Measurements from ENCODE around the gene CNTN2. TPM values are rescaled to one million over a fixed set of nuclear protein-coding genes. Genes with fewer than 3 reads are reported as not detected.

CNTN2 gene
- total and polyA plus RNA-seq, 8 donors: 0.20 to 0.63 (median 0.37) TPM; not detected in 2

DNA sequence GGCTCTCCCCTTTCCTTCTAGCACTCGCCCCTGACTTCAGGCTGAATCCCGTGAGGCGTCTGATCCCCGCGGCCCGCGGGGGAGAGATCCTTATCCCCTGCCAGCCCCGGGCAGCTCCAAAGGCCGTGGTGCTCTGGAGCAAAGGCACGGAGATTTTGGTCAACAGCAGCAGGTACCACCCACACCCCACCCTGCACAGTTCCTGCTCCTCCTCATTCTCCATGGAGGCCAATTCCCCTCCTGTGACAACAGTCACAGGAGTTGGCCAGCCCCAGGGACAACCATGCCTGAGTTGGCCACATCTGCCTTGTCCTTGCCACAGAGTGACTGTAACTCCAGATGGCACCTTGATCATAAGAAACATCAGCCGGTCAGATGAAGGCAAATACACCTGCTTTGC, 21.3 kb downstream of the CNTN2 start:
- no peaks in the 10 kb centered on the region for H3K9me3 ChIP-seq
- no peaks in the 10 kb centered on the region for H3K36me3 ChIP-seq
- no peaks in the 10 kb centered on the region for H3K4me1 ChIP-seq
- no peaks in the 10 kb centered on the region for H3K27me3 ChIP-seq
- H3K4me3 ChIP-seq: no peak overlapping the region
- no peak overlapping the region for H3K27ac ChIP-seq
- TF ChIP-seq, protein P1, sequence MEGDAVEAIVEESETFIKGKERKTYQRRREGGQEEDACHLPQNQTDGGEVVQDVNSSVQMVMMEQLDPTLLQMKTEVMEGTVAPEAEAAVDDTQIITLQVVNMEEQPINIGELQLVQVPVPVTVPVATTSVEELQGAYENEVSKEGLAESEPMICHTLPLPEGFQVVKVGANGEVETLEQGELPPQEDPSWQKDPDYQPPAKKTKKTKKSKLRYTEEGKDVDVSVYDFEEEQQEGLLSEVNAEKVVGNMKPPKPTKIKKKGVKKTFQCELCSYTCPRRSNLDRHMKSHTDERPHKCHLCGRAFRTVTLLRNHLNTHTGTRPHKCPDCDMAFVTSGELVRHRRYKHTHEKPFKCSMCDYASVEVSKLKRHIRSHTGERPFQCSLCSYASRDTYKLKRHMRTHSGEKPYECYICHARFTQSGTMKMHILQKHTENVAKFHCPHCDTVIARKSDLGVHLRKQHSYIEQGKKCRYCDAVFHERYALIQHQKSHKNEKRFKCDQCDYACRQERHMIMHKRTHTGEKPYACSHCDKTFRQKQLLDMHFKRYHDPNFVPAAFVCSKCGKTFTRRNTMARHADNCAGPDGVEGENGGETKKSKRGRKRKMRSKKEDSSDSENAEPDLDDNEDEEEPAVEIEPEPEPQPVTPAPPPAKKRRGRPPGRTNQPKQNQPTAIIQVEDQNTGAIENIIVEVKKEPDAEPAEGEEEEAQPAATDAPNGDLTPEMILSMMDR (IDR thresholded peaks at IDR 0.05): no peak
- intact Hi-C loops (cut with DNase I): no loop called here
- DNase-seq (peak in 1 of 4 donors; percentile 54), ATAC-seq (no peak)

DNA sequence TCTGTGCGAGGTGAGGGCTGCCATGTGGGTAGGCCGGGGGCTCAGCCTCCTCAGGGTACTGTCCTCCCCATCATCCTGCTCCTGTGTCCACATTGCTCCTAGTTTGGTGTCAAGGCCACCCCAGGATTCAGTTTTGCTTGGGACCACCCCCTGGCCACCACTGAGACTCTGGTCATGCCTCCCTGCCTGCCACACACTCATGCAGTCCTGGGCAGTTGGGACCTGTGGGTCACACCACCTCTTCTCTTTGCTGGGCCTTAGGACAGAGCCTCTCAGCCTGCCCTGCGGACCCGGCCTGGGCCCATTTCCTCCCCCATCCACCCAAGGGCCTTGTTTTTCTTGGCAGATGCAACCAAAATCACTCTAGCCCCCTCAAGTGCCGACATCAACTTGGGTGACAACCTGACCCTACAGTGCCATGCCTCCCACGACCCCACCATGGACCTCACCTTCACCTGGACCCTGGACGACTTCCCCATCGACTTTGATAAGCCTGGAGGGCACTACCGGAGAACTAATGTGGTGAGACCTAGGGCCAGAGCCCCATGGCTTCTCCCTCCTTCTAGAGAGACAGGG, 21.8 kb downstream of the CNTN2 start:
- Histone ChIP-seq H3K27ac (no peak overlapping the region), H3K27me3 (no peaks in the 10 kb centered on the region), H3K36me3 (no peaks in the 10 kb centered on the region), H3K4me3 (no peak overlapping the region), H3K9me3 (no peaks in the 10 kb centered on the region), H3K4me1 (no peaks in the 10 kb centered on the region)
- no peak for ATAC-seq
- no peak for DNase-seq
- intact Hi-C loops (cut with DNase I): no loop called here
- TF ChIP-seq, protein P1 (IDR thresholded peaks at IDR 0.05): no peak

DNA sequence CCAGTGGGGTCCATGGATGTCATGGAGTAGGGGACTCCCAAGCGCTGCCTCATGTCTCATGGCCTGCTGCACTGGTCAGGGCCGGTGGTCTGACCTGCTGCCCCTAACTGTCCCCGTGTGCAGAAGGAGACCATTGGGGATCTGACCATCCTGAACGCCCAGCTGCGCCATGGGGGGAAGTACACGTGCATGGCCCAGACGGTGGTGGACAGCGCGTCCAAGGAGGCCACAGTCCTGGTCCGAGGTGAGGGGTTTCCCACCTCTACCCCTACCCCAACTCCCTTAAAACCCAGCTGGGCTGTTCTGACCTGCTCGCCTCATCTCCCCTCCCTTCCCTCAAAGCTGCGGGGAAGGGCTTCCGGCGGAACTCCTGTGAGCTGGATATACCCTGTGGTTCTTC, 22.7 kb downstream of the CNTN2 start:
- TF ChIP-seq, protein P1 (IDR thresholded peaks at IDR 0.05): no peak
- H3K36me3 ChIP-seq: no peaks in the 10 kb centered on the region
- intact Hi-C loops (cut with DNase I): no loop called here
- H3K9me3 ChIP-seq: no peaks in the 10 kb centered on the region
- no peak overlapping the region for H3K4me3 ChIP-seq
- H3K27ac ChIP-seq: no peak overlapping the region
- DNase-seq (peak in 1 of 4 donors; percentile 62), ATAC-seq (no peak)
- H3K4me1 ChIP-seq: no peaks in the 10 kb centered on the region
- no peaks in the 10 kb centered on the region for H3K27me3 ChIP-seq

DNA sequence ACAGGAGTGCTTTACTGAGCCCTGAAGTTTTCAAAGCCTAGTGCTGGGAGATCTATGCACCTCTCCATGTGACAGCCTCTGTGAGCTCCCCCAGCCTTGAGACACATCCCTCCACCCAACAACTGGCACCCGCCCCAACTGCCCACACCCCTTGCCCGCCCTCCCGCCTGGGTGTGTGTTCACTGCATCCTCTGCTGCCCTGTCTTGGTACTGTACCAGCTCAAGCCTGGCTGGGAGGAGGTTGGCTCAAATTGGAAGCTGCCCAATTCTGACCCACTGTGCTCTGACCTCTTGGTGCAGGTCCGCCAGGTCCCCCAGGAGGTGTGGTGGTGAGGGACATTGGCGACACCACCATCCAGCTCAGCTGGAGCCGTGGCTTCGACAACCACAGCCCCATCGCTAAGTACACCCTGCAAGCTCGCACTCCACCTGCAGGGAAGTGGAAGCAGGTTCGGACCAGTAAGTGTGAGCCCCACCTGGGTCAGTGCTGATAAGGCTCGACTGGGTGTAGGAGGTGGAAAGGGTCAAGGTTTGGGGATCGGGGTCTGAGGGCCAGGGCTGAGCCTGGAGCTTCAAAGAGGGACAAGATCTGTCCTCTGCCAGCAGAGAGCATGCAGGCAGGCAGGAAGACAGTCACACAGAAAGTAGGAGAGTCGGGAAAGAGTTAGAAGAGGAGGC, 23.3 kb downstream of the CNTN2 start:
- Histone ChIP-seq H3K9me3 (no peaks in the 10 kb centered on the region), H3K4me1 (no peaks in the 10 kb centered on the region), H3K36me3 (no peaks in the 10 kb centered on the region), H3K4me3 (no peak overlapping the region), H3K27ac (no peak overlapping the region), H3K27me3 (no peaks in the 10 kb centered on the region)
- peak in 1 of 4 donors; percentile 48 for DNase-seq
- TF ChIP-seq, protein P1 (IDR thresholded peaks at IDR 0.05): no peak
- no peak for ATAC-seq
- intact Hi-C loops (cut with DNase I): no loop called here

DNA sequence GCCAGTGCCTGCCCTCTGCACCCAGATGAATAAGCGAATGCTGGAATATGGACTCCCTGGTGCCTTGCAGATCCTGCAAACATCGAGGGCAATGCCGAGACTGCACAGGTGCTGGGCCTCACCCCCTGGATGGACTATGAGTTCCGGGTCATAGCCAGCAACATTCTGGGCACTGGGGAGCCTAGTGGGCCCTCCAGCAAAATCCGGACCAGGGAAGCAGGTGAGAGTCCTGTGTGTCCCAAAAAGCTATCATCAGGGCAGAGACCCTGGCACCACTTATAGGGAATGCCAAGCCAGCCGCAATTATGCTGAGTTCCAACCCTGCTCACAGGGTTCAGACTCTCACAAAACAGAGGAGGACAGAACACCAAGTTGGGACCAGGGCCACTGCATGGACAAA, 24.0 kb downstream of the CNTN2 start:
- no peak for ATAC-seq
- TF ChIP-seq, protein P1 (IDR thresholded peaks at IDR 0.05): no peak
- peak in 1 of 4 donors; percentile 38 for DNase-seq
- H3K4me3 ChIP-seq: no peak overlapping the region
- H3K9me3 ChIP-seq: no peaks in the 10 kb centered on the region
- H3K4me1 ChIP-seq: no peaks in the 10 kb centered on the region
- no peak overlapping the region for H3K27ac ChIP-seq
- H3K27me3 ChIP-seq: no peaks in the 10 kb centered on the region
- intact Hi-C loops (cut with DNase I): no loop called here
- H3K36me3 ChIP-seq: no peaks in the 10 kb centered on the region
